LNCaP clone FGC (cell line): ENCODE data around the gene LEAP2.

ENCODE experiments used
- DNase-seq: peaks from one replicate; pipeline ENCODE4 v3.0.0-alpha.2; 2011; ENCODE audit warnings: low read depth
- H3K4me3 ChIP-seq: 2 replicates; pipeline ENCODE4 v1.5.1; 2011; ENCODE audit warnings: mild to moderate bottlenecking, low read depth, low read length, control low read depth
- TF ChIP-seq, protein P1 (sequence below): IDR thresholded peaks from 2 replicates; pipeline ENCODE4 v1.5.1; 2012; ENCODE audit warnings: mild to moderate bottlenecking; ENCODE audit not compliant: control insufficient read depth, insufficient read depth; ENCODE audit errors: extremely low read depth

The LEAP2 gene, protein sequence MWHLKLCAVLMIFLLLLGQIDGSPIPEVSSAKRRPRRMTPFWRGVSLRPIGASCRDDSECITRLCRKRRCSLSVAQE

GRCh38 chr5:132873119-132873929 is at the start of gene LEAP2:
Gene LEAP2, plus strand, starts transcription at chr5:132873668. Its CDS starts 27 bp downstream, at chr5:132873695.
- DNase-seq, result no peak
- TF ChIP-seq, protein P1, sequence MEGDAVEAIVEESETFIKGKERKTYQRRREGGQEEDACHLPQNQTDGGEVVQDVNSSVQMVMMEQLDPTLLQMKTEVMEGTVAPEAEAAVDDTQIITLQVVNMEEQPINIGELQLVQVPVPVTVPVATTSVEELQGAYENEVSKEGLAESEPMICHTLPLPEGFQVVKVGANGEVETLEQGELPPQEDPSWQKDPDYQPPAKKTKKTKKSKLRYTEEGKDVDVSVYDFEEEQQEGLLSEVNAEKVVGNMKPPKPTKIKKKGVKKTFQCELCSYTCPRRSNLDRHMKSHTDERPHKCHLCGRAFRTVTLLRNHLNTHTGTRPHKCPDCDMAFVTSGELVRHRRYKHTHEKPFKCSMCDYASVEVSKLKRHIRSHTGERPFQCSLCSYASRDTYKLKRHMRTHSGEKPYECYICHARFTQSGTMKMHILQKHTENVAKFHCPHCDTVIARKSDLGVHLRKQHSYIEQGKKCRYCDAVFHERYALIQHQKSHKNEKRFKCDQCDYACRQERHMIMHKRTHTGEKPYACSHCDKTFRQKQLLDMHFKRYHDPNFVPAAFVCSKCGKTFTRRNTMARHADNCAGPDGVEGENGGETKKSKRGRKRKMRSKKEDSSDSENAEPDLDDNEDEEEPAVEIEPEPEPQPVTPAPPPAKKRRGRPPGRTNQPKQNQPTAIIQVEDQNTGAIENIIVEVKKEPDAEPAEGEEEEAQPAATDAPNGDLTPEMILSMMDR, result no peak

GRCh38 chr5:132824426-132824825 is 49.0 kb upstream of the LEAP2 start:
- TF ChIP-seq, protein P1, result no peak
- no peak for DNase-seq
- no peak overlapping the region for H3K4me3 ChIP-seq

More at GRCh38 chr5:132873119-132873929, at the start of gene LEAP2:
- no peak within 1 kb of the TSS for H3K4me3 ChIP-seq

- H3K4me3 ChIP-seq, result no peak overlapping the region
- no peak for DNase-seq
- TF ChIP-seq, protein P1, result no peak
These were observed 48.2 kb upstream of the LEAP2 start for GRCh38 chr5:132825033-132825833.

GRCh38 chr5:132825834-132826391 is 47.6 kb upstream of the LEAP2 start:
- TF ChIP-seq, protein P1, result no peak
- DNase-seq, result no peak
- H3K4me3 ChIP-seq, result no peak overlapping the region

DNA sequence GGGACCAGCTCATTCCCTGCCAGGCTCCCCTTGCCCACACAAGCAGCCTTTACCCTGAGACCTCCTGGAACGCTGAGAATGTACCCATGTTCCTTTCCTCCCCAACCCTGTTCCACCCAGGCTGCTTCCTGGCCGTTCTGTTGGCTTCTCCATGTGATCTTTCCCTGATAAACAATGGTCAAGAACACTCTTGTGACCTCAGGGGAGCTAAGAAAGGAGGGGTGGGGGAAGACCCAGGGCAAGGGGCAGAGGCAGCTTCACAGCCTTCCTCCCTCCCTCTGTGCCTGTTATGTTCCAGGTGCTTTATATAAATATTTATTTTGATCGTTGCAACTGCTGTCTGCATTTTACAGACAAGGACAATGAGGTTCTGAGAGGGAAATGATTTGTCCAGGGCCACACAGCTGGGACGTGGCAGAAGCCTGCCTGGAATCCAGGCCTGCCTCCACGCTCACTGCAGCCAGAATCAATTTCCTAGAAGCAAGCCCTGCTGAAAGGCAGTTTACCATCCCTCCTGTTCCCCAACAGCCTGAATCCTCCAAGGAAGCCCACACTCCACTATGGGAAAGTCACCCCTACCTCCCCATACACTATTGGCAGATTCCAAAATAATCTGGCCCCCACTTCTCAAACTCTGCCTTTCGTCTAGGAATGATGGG is 46.9 kb upstream of the LEAP2 start:
- TF ChIP-seq, protein P1, result no peak
- no peak for DNase-seq
- H3K4me3 ChIP-seq, result no peak overlapping the region

DNA sequence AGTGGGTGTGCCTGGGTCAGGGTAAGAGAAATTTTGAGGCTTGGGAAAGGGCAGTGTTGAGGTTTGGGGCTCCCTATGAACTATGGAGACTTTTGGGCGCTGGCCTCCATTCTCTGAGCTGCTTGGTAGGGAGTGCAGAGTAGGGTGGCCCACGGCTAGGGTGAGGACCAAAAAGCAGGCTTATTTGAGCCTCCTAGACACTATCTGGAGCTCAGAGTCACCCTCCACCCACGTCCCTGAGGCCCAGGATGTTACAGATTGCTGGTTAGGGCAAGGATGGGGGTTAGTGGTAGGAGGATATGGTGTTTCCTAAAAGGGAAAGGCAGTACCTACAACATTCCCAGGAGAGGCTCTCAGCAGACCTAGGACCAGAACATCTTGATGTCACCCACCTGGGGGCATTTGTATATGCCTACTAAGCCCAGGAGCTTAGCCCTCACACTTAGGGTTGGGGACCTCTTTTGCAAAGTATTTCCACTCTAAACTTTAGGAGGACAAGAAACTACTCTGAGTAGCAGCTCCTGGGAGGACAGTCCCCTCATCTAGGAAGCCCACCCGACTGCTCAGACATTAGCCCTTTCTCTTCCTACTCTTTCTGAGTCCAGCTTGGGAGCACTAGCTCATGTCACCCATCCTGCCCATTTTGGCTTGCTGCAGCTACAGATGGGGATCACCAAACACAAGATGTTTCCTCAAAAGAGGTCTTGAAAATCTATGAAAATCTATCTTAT is 45.4 kb upstream of the LEAP2 start:
- TF ChIP-seq, protein P1, result no peak
- DNase-seq, result no peak
- H3K4me3 ChIP-seq, result no peak overlapping the region
